Lower leg skin (tissue), 3 donors: ENCODE data around the gene GLOD4.

Experiments used
- CTCF ChIP-seq, 3 donors: fragments of 450-650 bp; IDR thresholded peaks; one replicate each; pipeline ENCODE4 v1.5.1; 2016; ENCODE audit warnings: antibody characterized with exemption in 3 of 3, mild to moderate bottlenecking in 3 of 3, moderate library complexity in 2 of 3
- POLR2A ChIP-seq, 2 donors: fragments of 450-650 bp; IDR thresholded peaks; one replicate each; pipeline ENCODE4 v1.6.1; 2016 to 2017; ENCODE audit warnings: antibody characterized with exemption in 2 of 2, mild to moderate bottlenecking in 1 of 2, moderate library complexity in 1 of 2

- TF ChIP-seq CTCF (IDR thresholded peaks at IDR 0.05) (no peak), POLR2A (IDR thresholded peaks at IDR 0.05) (no peak)
These were observed 15.3 kb upstream of the GLOD4 start for GRCh38 chr17:797236-797840.
